Measurements from ENCODE around the gene C9orf43.

DNA sequence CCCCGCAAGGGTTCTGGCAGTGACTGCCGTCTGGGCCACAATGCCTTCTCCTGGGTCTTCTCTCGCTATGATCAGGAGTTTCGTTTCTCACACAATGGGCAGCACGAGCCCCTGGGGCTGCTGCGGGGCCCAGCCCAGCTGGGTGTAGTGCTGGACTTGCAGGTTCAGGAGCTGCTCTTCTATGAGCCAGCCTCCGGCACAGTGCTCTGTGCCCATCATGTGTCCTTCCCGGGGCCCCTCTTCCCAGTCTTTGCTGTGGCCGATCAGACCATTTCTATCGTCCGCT, 40.7 kb upstream of the C9orf43 start:
- TF ChIP-seq POLR2A (IDR thresholded peaks at IDR 0.05; ENCODE audit: low read depth, low read length) (no peak), POLR2AphosphoS5 (IDR thresholded peaks at IDR 0.05; ENCODE audit: low read depth, low read length) (no peak)

Data from GM12892 (cell line).